Measurements from ENCODE around the gene GPATCH8. TPM values are rescaled to one million over a fixed set of nuclear protein-coding genes. Genes with fewer than 3 reads are reported as not detected.

GPATCH8 gene
- total RNA-seq, 2 donors from 2014 or later = 30.3 to 33.9 TPM

DNA sequence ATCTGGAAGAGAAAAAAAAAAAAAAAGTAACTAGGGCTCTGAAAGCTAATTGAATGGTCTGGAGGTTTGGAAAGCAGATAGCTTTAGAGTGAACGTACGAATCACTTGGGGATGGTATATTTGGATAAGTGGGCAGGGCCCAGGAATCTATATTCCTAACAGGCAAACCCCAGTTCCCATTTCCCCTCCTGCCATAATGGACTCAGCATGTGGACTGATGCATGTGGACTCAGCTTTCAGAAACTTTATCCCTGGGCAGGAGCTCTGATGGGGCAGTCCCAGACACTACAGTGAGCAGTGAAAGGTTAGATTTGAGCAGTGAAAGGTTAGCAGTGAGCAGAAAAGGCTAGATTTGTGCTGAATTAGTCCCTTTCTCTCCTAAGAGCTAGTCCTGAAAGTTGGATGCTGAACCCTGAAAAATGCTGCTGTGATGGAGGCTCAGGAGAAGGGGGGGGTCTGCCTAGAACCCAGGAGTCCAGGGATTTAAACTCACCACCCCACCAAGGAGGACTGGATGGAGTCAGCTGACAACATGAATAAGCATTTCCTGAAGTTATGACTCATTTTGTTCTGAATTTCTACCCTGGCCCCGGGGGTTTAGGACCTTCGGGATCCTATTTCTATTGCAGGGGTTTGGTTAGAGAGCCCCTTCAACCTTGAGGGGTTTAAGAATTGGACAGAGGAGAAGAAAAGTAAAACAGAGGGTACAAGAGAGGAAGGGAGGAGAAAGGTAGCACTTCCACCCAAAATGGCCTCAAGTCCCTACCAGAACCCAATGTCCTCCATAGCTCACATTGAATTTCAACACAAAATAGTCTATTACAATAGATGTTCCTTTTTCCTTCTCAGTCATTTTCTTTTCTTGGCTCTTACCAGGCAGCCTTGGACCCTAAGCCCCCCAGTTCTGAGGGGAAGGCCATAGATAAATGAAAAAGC is 43.7 kb upstream of the GPATCH8 start:
- H3K9me3 ChIP-seq = no peaks in the 10 kb centered on the region
- H3K4me3 ChIP-seq = no peak overlapping the region
- TF ChIP-seq, protein P1, sequence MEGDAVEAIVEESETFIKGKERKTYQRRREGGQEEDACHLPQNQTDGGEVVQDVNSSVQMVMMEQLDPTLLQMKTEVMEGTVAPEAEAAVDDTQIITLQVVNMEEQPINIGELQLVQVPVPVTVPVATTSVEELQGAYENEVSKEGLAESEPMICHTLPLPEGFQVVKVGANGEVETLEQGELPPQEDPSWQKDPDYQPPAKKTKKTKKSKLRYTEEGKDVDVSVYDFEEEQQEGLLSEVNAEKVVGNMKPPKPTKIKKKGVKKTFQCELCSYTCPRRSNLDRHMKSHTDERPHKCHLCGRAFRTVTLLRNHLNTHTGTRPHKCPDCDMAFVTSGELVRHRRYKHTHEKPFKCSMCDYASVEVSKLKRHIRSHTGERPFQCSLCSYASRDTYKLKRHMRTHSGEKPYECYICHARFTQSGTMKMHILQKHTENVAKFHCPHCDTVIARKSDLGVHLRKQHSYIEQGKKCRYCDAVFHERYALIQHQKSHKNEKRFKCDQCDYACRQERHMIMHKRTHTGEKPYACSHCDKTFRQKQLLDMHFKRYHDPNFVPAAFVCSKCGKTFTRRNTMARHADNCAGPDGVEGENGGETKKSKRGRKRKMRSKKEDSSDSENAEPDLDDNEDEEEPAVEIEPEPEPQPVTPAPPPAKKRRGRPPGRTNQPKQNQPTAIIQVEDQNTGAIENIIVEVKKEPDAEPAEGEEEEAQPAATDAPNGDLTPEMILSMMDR (IDR thresholded peaks at IDR 0.05) = no peak
- H3K9ac ChIP-seq (ENCODE audit: low read depth in 2 of 2, low read length in 2 of 2) = no peak overlapping the region
- no peaks in the 10 kb centered on the region for H3K36me3 ChIP-seq
- no peaks in the 10 kb centered on the region for H3K4me1 ChIP-seq
- intact Hi-C loops (cut with DNase I) = no loop called here
- H3K27me3 ChIP-seq = no peaks in the 10 kb centered on the region
- H3K27ac ChIP-seq = peak overlapping the region; percentile 9
- no peak for DNase-seq

DNA sequence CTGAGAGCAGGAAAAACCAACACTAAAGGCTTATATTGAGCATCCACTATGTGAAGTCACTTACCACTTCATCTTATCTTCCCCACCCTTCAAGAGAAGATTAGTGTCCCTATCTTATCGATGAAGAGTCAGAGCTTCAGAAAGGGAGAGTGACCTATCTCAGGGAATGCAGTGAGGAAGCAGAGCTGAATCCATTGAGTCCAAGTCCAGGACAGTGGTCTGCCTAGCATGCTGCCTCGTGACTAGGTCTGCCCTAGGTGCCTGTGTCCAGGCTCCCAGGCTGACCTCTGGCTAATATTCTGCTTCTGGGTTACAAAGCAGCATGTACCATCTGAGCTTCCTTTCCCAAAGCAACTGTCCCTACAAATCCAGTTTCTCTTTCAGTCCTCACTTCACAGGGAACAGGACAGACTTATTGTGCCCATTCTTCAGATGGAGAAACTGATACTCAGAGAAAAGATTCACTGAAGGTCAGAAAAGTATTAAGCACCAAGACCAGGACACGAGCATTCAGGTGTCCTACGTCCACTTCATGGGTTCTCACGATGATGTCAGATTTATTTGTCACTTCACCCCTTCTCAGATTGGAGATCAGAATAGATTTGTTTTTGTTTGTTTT is 40.8 kb upstream of the GPATCH8 start:
- intact Hi-C loops (cut with DNase I) = no loop called here
- no peaks in the 10 kb centered on the region for H3K36me3 ChIP-seq
- DNase-seq = no peak
- no peaks in the 10 kb centered on the region for H3K27me3 ChIP-seq
- H3K4me1 ChIP-seq = no peaks in the 10 kb centered on the region
- H3K9ac ChIP-seq (ENCODE audit: low read depth in 2 of 2, low read length in 2 of 2) = no peak overlapping the region
- H3K4me3 ChIP-seq = no peak overlapping the region
- H3K27ac ChIP-seq = no peak overlapping the region
- TF ChIP-seq, protein P1 (IDR thresholded peaks at IDR 0.05) = no peak
- H3K9me3 ChIP-seq = no peaks in the 10 kb centered on the region

GRCh38 chr17:44543213-44543904 is 40.2 kb upstream of the GPATCH8 start:
- no peak for DNase-seq
- TF ChIP-seq, protein P1 (IDR thresholded peaks at IDR 0.05) = no peak
- Histone ChIP-seq H3K9me3 (no peaks in the 10 kb centered on the region), H3K4me3 (no peak overlapping the region), H3K27me3 (no peaks in the 10 kb centered on the region), H3K27ac (no peak overlapping the region), H3K4me1 (no peaks in the 10 kb centered on the region), H3K36me3 (no peaks in the 10 kb centered on the region), H3K9ac (ENCODE audit: low read depth in 2 of 2, low read length in 2 of 2) (no peak overlapping the region)
- intact Hi-C loops (cut with DNase I) = no loop called here

- Histone ChIP-seq H3K4me3 (no peak overlapping the region), H3K9ac (ENCODE audit: low read depth in 2 of 2, low read length in 2 of 2) (no peak overlapping the region), H3K4me1 (no peaks in the 10 kb centered on the region), H3K36me3 (no peaks in the 10 kb centered on the region), H3K9me3 (no peaks in the 10 kb centered on the region), H3K27me3 (no peaks in the 10 kb centered on the region), H3K27ac (no peak overlapping the region)
- no peak for DNase-seq
- TF ChIP-seq, protein P1 (IDR thresholded peaks at IDR 0.05) = no peak
- intact Hi-C loops (cut with DNase I) = no loop called here
Observed at GRCh38 chr17:44541884-44542581, 38.8 kb upstream of the GPATCH8 start.
